Cerebellar cortex (tissue), 1 donor: Measurements from ENCODE around the gene FGF14.
"Not testable (repeated sequence)": the region's sequence is repeated elsewhere in the genome, so short reads cannot be mapped to it uniquely, and the experiment has no call there.

Source experiments
- DNase-seq: peaks from one replicate; pipeline ENCODE4 v3.0.0-alpha.2; 2015; ENCODE audit warnings: low spot score

FGF14 gene

GRCh38 chr13:102136735-102137296 is 265.0 kb downstream of the FGF14 start:
- no peak for DNase-seq

GRCh38 chr13:102132777-102133295 is 269.0 kb downstream of the FGF14 start:
- DNase-seq = no peak

GRCh38 chr13:102131246-102131645 is 270.6 kb downstream of the FGF14 start:
- no peak for DNase-seq

- no peak for DNase-seq
Observed at GRCh38 chr13:102128216-102128810, 273.5 kb downstream of the FGF14 start.

GRCh38 chr13:102127153-102127552 is 274.7 kb downstream of the FGF14 start:
- DNase-seq = no peak

GRCh38 chr13:102122147-102122546 is 279.7 kb downstream of the FGF14 start:
- DNase-seq = no peak

- no peak for DNase-seq
Observed at GRCh38 chr13:102117175-102117831, 284.5 kb downstream of the FGF14 start.

GRCh38 chr13:102103469-102103868 is 298.4 kb downstream of the FGF14 start:
- DNase-seq = no peak

GRCh38 chr13:102100234-102100633 is 301.6 kb downstream of the FGF14 start:
- peak; percentile 74 for DNase-seq

- DNase-seq = no peak
Observed at GRCh38 chr13:102097708-102098107, 304.1 kb downstream of the FGF14 start.

GRCh38 chr13:102093288-102093687 is 308.6 kb downstream of the FGF14 start:
- DNase-seq = not testable (repeated sequence)

GRCh38 chr13:102091231-102091630 is 310.6 kb downstream of the FGF14 start:
- DNase-seq = no peak

GRCh38 chr13:102090532-102090931 is 311.3 kb downstream of the FGF14 start:
- peak; percentile 91 for DNase-seq

GRCh38 chr13:102089722-102090121 is 312.1 kb downstream of the FGF14 start:
- DNase-seq = no peak

- DNase-seq = no peak
Observed at GRCh38 chr13:102089177-102089576, 312.7 kb downstream of the FGF14 start.

- no peak for DNase-seq
Observed at GRCh38 chr13:102073251-102073650, 328.6 kb downstream of the FGF14 start.

GRCh38 chr13:102071711-102072110 is 330.1 kb downstream of the FGF14 start:
- DNase-seq = peak; percentile 38

- DNase-seq = not testable (repeated sequence)
Observed at GRCh38 chr13:102068323-102068722, 333.5 kb downstream of the FGF14 start.

GRCh38 chr13:102055090-102055779 is 346.6 kb downstream of the FGF14 start:
- no peak for DNase-seq

GRCh38 chr13:102049853-102050252 is 352.0 kb downstream of the FGF14 start:
- DNase-seq = no peak

GRCh38 chr13:102045731-102046130 is 356.1 kb downstream of the FGF14 start:
- DNase-seq = no peak

GRCh38 chr13:102042746-102043145 is 359.1 kb downstream of the FGF14 start:
- DNase-seq = peak; percentile 91

GRCh38 chr13:102041544-102041943 is 360.3 kb downstream of the FGF14 start:
- DNase-seq = no peak
